Right lobe of liver (tissue), 6 donors: ENCODE data around the gene TTC7B. TPM values are rescaled to one million over a fixed set of nuclear protein-coding genes. Genes with fewer than 3 reads are reported as not detected.
A peak's percentile ranks its signal among the peaks of the same experiment; 100 is the strongest.

Experiments
- ATAC-seq, 4 donors: fragments of 200-7000 bp; cut with Tn5 transposase; one replicate each; pipeline ENCODE4 v1.9.1; 2020; ENCODE audit warnings: mild to moderate bottlenecking in 4 of 4, moderate library complexity in 4 of 4
- DNase-seq, 3 donors: peaks; one replicate each; pipeline ENCODE4 v3.0.0-alpha.2; 2020
- H3K27ac ChIP-seq, 3 donors: fragments of 200-600 bp; one replicate each; pipeline ENCODE4 v1.8.0; 2022
- H3K27me3 ChIP-seq, 2 donors: fragments of 200-600 bp; one replicate each; pipeline ENCODE4 v1.8.0; 2022
- H3K36me3 ChIP-seq, 4 donors: fragments of 200-600 bp; sonication (generic) in 1 of 4; one replicate each; pipeline versions ENCODE4 v1.5.1 to v1.8.0; 2017 to 2022; ENCODE audit warnings: control low read depth in 1 of 4
- H3K4me1 ChIP-seq, 4 donors: fragments of 200-600 bp; sonication (generic) in 1 of 4; one replicate each; pipeline versions ENCODE4 v1.5.1 to v1.8.0; 2017 to 2022; ENCODE audit warnings: control low read depth in 1 of 4
- H3K4me3 ChIP-seq, 3 donors: fragments of 200-600 bp; one replicate each; pipeline ENCODE4 v1.8.0; 2022
- H3K9me3 ChIP-seq, 4 donors: fragments of 200-600 bp; sonication (generic) in 1 of 4; one replicate each; pipeline versions ENCODE4 v1.5.1 to v1.8.0; 2017 to 2022; ENCODE audit warnings: control low read depth in 1 of 4
- POLR2A ChIP-seq: fragments of 450-650 bp; IDR thresholded peaks from one replicate; pipeline ENCODE4 v1.6.1; 2017; ENCODE audit warnings: antibody characterized with exemption, mild to moderate bottlenecking
- WGBS: methylation state at CpG from one replicate; pipeline ENCODE4 v1.1.6; 2018; ENCODE audit warnings: low coverage, low lambda C conversion rate; ENCODE audit not compliant: insufficient coverage; ENCODE audit errors: missing lambda C conversion rate; 5-methylcytosine and 5-hydroxymethylcytosine counted together
- intact Hi-C, 2 donors: fragments of 100-400 bp; cut with DNase I; formaldehyde crosslinking; loops; one replicate each; pipeline versions ENCODE4 v1.11.2 to v1.14.1; 2022
- total RNA-seq, 6 experiments: library from RNA; depleted of rRNA in 2 of 6; stranded (reverse); fragments of >200 nt in 2 of 6; fragmentation: NEBNext Ultra II Directional in 3 of 6; extraction: Animal tissue kit (Norgen Biotek cat#: 25700) in 3 of 6; gene quantifications; one replicate each; pipeline versions ENCODE4 v1.1.0 to v1.2.4, GENCODE V29; 2016 to 2023
- TF ChIP-seq, protein P1 (sequence below), 4 donors: fragments of 200-600 bp in 3 of 4; fragments of 450-650 bp in 1 of 4; IDR thresholded peaks; one replicate each; pipeline versions ENCODE4 v1.5.1 to v1.8.0; 2016 to 2022; ENCODE audit warnings: antibody characterized with exemption in 4 of 4, mild to moderate bottlenecking in 2 of 4
- donor health status: DM: no; HTN: yes; CAD: no.
- donor health status: DM: no; HTN: no; CAD: no.
- donor health status: DM: no; HTN: no; CAD: no.
- donor health status: DM: no; HTN: yes; CAD: no.
- donor health status: DM: no; HTN: yes; CAD: no.

Gene TTC7B
- total RNA-seq, 6 experiments from 2014 or later, result 18.4 to 56.1 (median 37.5) TPM

DNA sequence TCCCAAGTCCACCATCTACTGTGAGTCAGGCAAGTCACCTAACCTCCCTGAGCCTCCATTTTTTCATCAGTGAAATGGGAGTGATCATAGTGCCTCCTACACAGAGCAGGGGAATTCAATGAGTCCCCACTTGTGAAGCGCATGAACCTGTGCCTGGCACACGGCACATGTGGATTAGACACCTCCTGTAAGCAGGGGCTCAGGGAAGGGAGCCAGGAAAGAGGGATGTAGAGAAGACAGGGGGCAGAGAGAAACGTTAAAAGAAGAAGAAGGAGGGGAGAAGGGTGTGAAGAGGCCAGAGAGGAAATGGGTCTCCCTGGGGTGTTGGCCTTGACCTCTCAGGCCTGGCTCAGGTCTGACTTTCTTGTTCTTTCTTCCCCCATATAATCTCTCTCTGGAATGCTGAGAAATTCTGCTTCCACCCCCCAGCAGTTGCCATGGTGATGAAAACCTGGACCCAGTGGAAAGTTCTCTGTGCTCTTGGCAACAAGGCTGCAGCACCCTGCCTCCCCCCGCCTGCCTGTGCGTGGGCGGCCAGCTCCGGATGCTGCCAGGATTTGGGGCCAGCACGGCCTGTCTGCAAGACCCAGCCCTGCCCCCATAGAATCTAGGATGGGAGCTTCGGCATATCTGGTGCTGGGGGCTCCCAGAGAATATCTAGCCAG is 324.9 kb downstream of the TTC7B start:
- Histone ChIP-seq H3K36me3 (no peaks in the 10 kb centered on the region), H3K4me1 (no peaks in the 10 kb centered on the region), H3K9me3 (no peaks in the 10 kb centered on the region), H3K27me3 (no peaks in the 10 kb centered on the region), H3K27ac (no peak overlapping the region), H3K4me3 (no peak overlapping the region)
- peak in 2 of 3 donors; percentile 51 to 59 for DNase-seq
- intact Hi-C loops, result no loop called here
- ATAC-seq, result peak; percentile 28 to 82 (median 39)
- 26% methylated on average over 6 of the region's 9 CpGs for WGBS
- TF ChIP-seq POLR2A, result no peak
- TF ChIP-seq, protein P1, sequence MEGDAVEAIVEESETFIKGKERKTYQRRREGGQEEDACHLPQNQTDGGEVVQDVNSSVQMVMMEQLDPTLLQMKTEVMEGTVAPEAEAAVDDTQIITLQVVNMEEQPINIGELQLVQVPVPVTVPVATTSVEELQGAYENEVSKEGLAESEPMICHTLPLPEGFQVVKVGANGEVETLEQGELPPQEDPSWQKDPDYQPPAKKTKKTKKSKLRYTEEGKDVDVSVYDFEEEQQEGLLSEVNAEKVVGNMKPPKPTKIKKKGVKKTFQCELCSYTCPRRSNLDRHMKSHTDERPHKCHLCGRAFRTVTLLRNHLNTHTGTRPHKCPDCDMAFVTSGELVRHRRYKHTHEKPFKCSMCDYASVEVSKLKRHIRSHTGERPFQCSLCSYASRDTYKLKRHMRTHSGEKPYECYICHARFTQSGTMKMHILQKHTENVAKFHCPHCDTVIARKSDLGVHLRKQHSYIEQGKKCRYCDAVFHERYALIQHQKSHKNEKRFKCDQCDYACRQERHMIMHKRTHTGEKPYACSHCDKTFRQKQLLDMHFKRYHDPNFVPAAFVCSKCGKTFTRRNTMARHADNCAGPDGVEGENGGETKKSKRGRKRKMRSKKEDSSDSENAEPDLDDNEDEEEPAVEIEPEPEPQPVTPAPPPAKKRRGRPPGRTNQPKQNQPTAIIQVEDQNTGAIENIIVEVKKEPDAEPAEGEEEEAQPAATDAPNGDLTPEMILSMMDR (IDR thresholded peaks at IDR 0.05), result no peak

DNA sequence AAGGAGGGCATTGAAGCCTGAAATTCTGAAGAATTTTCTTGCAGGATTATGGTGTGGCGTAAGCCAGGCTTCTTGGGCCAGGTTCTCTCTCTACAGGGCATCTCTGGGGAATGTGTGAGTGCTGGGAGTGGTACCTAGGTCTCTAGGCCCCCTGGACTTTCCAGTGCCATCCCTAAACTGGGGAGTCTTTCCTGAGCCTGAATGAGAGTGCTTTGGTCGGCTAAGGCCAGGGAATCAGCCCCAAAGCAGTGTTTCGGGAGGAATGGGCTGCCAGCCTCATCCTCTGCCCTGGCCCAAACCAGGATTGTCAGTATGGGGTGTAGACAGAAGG is 325.5 kb downstream of the TTC7B start:
- no peaks in the 10 kb centered on the region for H3K27me3 ChIP-seq
- H3K36me3 ChIP-seq, result no peaks in the 10 kb centered on the region
- H3K4me1 ChIP-seq, result no peaks in the 10 kb centered on the region
- no peaks in the 10 kb centered on the region for H3K9me3 ChIP-seq
- 100% methylated on average over 2 of the region's 3 CpGs for WGBS
- DNase-seq, result no peak
- H3K4me3 ChIP-seq, result no peak overlapping the region
- intact Hi-C loops, result no loop called here
- ATAC-seq, result no peak
- TF ChIP-seq POLR2A, result no peak
- TF ChIP-seq, protein P1 (IDR thresholded peaks at IDR 0.05), result no peak
- H3K27ac ChIP-seq, result no peak overlapping the region

DNA sequence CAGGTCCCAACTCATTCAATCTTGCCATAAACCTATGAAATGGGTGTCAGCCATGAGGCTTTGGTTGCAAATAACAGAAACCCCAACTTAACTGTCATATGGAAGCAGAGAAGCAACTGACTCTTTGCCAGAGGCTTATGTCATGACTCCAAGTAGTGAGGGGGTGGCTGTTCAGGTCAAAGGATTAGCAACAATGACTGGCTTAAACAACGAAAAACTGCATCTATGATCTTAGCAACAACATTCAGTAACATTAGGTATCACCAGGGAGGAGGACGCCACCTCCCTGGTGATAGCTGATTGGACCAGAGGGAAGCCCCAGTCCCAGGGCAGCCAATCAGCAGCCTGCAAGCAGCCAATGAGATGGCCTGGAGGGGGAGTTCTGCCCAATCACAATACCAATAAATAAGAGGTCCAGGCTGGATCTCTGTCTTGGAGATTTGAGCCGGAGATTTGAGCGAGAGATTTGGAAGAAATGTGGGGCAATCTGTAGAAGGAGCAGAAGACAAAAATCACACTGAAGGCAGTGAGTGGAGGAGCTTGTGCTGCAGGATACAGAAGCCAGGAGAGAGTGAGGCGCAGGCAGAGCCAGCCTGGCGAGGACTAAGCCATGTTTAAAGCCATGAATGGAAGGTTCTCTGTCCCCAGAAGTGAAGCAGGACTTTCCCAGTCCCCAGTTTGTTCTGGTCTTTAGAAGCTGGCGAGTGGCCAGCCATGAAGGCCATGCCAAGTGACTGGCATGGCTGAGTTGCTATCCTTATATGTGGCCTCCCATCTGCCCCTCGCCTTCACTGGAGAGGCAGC is 326.1 kb downstream of the TTC7B start:
- H3K27ac ChIP-seq, result no peak overlapping the region
- intact Hi-C loops, result no loop called here
- H3K4me1 ChIP-seq, result no peaks in the 10 kb centered on the region
- no peaks in the 10 kb centered on the region for H3K27me3 ChIP-seq
- DNase-seq, result no peak
- ATAC-seq, result no peak
- 67% methylated on average over 4 of the region's 8 CpGs for WGBS
- H3K4me3 ChIP-seq, result no peak overlapping the region
- TF ChIP-seq POLR2A, result no peak
- TF ChIP-seq, protein P1 (IDR thresholded peaks at IDR 0.05), result no peak
- H3K36me3 ChIP-seq, result no peaks in the 10 kb centered on the region
- no peaks in the 10 kb centered on the region for H3K9me3 ChIP-seq

DNA sequence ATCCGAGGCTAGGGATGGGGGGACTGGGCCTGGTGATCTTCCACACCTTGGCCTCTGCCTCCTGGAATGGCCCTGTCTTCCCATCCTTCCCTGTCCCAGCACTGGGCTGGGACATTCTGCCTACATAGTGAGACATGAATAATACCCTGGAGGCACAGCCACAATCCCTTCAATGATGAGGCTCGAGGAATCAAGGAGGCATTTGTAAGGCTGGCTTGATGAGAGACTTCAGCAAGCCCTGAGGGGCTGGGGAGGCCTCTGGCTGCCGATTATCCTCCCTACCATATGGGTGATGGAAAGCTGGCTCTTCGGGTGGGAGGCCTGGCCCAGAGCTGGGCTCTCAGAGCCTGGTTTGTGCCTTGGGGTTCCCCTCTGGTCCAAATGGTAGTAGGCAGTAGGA is 326.9 kb downstream of the TTC7B start:
- H3K36me3 ChIP-seq, result no peaks in the 10 kb centered on the region
- H3K27ac ChIP-seq, result no peak overlapping the region
- no peaks in the 10 kb centered on the region for H3K9me3 ChIP-seq
- no peak overlapping the region for H3K4me3 ChIP-seq
- no peaks in the 10 kb centered on the region for H3K4me1 ChIP-seq
- ATAC-seq (no peak), DNase-seq (no peak)
- no peaks in the 10 kb centered on the region for H3K27me3 ChIP-seq
- intact Hi-C loops, result no loop called here
- no peak for TF ChIP-seq POLR2A
- TF ChIP-seq, protein P1 (IDR thresholded peaks at IDR 0.05), result no peak
- 43% methylated on average over 2 of the region's 4 CpGs for WGBS
